HK-2 (cell line): Measurements from ENCODE around the gene IGFL4.
A peak's percentile ranks its signal among the peaks of the same experiment; 100 is the strongest.
"Not testable (repeated sequence)": the region's sequence is repeated elsewhere in the genome, so short reads cannot be mapped to it uniquely, and the experiment has no call there.

Source experiments
- DNase-seq: peaks from one replicate; pipeline ENCODE4 v3.0.0-alpha.2; 2018; ENCODE audit not compliant: unreplicated experiment

The IGFL4 gene

DNA sequence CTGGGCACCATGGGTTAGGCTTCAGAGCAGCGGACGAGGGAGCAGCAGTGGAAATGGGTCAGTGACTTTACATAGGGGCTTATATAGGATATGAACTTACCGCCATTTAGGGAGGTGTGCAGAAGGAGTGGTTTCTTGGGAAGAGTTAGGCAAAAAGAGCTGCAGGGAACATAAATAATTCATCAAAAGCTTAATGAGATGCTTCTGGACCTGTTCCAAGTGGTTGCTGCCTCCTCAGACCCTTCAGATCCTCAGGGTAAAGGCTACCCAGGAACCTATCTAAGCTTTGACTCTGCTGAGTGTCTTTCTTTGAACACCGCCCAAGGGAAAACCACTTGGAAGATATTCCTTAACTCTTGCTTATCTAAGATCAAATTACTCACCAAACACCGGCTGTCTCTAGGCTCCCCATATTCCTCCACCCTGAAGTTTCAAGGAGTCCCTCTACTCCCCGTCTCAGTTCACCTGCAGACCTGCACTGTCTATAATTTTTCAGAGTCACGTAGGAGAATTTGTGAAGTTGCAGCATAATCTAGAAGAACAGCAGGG is at the start of gene IGFL4:
Gene IGFL4 (minus strand): TSS at position 51 of the 549 bp plus-strand sequence. CDS start 40 bp downstream, at position 11.
- no peak for DNase-seq

DNA sequence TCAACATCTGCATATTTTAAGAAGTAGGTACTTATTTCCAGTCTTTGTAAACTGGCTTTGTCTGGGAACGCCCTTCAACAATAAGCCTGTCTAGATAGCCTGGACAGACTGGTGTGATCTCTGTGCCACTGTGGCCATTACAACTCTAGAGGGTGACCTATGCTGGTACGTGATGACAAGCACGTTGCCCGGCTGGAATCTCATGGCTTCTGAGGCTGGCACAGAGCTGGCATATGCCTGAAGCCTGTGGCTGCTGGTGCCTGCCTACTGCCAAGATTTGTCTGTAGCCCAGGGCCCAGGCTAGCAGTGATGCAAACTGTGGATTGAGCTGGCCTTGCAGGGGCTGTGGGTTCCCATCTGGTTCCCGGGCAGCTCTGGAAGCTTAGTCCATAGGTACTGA is 49.6 kb upstream of the IGFL4 start:
- DNase-seq = no peak

DNA sequence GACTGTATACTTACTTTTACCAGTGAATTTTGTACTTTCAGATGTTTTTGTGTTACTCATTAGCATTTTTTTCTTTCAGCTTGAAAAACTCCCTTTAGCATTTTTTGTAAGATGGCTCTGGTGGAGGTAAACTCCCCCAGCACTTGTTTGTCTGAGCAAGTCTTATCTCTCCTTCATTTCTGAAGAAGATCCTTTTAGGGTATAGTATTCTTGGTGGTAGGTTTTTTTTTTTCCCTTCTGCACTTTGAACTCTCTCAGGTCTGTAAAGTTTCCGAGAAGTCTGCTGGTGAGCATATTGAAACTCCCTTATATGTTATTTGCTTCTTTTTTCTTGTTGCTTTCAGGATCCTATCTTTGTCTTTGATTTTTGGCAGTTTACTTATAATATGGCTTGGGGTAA is 48.6 kb upstream of the IGFL4 start:
- DNase-seq = no peak

DNA sequence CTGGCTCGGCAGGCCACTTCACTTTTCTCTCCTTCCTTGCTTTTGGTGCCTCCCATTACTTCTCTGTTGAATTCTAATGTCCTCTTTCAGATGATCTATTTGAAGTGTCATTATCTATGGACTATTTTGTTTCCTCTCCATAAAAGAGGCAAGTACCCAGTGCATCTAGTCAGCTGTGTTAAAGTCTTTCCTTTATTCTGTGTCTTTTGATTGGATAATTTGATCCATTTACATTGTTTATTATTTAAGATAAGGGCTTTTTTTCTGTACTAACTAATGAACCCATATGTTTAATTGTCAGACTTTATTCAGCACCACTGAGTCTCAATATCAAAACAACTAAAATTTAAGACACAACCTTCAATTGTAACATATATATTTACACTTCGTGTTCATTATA is 47.3 kb upstream of the IGFL4 start:
- no peak for DNase-seq

DNA sequence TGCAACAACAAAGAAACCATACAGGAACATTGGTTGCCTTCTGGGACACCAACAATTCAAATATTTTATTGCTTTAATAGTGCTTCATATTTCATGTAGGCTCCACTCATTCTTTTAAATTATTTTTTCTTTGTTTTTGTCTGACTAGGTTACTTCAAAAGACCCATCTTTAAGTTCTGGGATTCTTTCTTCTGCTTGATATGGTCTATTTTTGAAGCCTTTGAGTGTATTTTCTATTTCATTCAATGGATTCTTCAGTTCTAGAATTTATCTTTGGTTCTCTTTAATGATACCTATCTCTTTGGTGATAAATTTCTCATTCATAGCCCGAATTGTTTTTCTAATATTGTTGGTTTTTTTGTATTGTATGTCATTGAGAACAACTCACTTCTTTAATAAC is 45.1 kb upstream of the IGFL4 start:
- DNase-seq = no peak

DNA sequence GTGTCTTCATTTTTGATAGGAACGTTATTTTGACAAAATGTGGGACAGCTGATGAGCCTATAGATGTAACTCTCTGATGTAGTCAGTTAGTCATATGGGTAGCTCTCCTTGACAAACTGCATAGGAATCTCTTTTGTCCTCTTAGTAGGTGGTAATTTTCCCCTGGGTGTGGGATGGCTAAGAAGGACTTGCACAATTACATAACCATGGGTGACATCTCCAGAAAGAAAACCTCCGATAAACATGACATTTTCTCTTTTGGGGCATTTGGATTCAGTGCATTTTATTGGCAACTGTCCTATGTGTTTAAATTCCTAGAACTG is 41.9 kb upstream of the IGFL4 start:
- no peak for DNase-seq

DNA sequence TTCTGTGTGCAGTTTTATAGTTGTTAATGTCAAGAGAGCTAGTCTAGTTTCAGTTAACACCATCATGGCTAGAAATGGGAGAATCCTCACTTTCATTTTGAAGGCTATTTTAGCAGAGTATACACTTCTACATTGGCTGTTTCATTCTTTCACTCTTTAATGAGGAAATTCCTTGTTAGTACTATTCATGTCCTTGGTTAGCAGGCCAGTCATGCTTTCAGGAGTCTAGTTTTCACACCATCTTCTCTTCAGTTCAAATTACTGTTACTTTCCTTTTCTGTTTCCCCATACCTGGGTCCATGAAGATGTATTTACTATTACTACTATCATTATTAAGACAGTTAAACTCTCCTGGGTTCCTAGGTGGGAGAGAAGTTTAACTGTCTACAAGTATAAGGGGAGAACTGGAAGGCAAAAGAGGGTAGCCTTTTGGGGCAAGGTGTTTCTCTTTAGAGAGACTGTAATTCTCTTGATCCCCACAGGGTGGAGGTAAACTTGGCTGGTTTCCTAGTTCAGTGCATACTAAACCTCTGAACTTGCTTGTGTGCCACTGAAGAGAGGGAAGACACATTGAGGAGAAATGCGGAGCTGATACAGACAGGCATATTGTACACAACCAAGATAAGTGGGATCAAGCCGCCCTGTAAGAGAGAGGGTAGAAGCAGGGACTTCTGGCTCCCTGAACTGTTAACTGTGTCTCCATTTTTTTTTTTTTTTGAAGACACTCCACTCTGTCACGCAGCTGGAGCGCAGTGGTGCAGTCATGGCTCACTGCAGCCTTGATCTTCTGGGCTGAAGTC is 41.3 kb upstream of the IGFL4 start:
- DNase-seq = no peak

DNA sequence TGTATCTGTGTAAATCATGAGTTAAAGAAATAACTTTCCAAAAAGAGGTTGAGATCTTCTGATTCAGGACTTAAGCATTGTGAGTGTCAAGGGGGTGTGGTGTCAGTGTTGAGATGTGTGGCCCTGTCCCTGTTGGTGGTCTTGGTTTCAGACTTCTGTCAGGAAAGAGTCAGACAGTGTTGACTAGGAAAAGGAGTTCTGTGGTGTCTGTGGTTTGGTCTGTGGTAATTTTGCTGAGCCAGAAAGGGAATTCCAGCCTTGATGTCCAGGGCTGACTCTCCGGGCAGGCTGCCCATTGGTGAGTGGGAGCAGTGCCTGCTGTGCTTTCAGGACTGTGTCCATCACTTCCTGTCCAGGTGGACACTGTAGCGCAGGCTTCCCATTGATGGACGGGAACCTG is 39.8 kb upstream of the IGFL4 start:
- peak; percentile 85 for DNase-seq

DNA sequence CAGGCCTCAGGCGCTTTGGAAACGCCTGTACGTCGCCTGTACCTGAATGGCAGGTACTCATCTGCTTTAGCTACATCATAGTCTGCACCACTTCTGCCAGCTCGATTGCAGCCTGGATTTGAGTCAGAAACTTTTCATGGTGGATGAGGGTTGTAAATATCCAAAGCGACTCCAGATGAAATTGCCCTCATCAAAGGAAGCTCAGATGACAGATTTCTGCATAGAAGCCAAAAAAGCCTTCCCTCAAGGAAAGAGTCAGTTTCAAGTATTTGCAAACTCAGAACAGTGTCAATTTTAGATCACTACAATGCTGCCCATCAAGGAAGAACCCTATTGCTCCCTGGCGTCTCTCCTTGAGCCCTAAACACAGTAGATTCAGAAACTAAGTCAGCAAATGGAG is 38.8 kb upstream of the IGFL4 start:
- no peak for DNase-seq

DNA sequence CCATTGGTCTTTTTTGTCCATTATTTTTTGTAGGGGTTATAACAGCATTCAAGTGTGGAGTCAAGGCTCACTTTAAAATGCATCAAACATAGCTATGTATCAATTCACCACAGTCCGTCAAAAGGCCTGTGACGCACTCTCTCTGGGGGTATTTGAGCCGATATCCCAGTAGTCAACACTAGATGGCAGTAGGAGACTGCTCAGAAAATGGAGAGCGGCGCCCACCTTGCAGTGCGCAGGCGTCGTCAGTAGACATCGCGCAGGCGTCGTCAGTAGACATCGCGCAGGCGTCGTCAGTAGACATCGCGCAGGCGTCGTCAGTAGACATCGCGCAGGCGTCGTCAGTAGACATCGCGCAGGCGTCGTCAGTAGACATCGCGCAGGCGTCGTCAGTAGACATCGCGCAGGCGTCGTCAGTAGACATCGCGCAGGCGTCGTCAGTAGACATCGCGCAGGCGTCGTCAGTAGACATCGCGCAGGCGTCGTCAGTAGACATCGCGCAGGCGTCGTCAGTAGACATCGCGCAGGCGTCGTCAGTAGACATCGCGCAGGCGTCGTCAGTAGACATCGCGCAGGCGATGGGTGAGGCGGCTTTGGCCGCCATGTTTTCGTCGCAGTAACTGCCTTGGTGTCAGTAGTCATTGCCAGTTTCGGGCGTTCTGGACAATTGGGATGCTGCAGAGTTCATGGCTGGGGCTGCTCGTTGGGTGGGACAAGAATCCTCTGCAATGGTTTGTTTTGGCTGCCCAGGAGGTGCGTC is 38.0 kb upstream of the IGFL4 start:
- DNase-seq = not testable (repeated sequence)

DNA sequence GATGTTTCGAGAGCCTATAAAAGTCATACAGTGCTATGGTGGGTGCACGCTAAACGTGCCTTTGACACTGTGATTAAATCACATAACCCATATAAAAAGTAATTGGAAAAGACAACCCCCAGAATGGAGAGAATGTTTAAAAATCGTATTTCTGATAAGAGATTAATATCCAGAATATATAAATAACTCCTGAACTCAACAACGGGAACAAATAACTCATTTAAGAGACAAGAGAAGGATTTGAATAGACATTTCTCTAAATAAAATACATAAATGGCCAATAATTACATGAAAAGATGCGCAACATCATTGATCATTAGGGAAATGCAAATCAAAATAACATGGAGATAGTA is 37.0 kb upstream of the IGFL4 start:
- DNase-seq = no peak

DNA sequence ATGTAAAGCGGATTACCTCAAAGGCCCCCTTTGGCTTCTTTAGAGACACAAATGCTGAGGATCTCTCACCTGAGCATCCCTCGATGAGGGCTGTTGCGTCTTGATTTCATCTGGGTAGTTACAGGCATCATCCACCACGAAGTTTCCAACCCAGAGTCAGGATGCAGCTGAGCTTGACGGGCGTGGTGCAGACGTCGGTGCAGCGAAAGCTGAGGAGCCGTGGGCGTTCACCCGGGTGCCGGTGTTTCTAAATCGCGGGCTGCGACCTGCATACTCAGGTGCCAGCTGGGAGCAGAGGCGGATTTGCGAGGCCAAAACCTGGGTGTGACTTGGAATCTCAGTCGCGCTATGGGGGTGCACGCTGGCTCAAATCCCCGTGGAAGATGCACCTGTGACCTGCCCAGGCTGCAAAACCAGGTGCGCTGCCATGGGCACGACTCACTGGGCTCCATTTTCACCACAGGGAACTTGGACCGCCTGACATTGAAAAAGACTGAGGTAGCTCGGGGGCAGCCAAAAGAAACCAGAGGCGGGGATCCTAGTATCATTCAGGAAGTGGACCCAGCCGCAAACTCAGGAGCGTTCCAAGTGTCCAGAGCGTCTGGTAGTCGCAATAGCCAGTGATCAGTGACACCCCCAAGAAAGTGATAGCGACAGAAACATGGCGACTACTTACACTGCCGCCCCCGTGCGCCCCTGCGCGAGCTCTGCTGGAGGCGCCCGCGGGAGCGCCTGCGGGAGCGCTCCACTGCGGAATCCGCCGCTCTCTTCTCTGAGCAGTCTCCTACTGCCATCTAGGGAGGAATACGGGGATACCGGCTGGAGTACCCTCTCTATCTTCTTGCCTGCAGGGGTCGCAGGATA is 36.4 kb upstream of the IGFL4 start:
- DNase-seq = peak; percentile 47

DNA sequence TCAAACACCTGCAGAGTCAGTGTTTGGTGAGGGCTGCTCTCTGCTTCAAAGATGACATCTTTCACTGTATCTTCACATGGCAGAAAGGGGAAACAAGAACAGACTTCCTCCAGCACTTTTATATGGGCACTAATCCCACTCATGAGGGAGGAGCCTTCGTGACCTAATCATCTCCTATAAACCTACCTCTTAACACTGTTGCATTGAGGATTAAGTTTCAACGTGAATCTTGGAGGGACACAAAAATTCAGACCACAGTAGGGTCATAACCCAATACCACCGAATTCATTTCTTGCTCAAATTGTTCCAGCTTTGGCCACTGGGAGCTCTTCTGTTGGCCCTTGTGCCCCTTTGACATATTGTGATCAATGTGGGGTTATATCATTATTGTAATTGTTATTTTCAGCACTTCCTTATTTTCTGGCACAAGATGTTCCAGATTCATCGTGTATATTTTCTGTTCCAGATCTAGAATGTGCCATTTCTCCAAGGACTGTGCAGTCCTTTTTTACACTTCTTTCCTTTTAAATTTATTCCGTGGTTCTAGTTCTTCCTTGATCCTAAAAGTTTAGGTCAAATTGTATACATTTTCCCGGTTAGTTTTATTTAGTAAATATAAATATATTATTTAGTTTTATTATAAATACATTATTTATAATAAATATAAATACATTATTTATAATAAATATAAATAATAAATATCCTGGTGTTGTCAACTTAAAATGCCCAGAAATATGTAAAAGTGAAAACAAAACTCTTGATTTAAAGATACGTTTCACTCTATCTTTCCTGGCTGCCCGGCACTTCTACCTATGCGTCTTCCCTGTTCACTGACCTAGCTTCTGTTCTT is 35.5 kb upstream of the IGFL4 start:
- DNase-seq = no peak

DNA sequence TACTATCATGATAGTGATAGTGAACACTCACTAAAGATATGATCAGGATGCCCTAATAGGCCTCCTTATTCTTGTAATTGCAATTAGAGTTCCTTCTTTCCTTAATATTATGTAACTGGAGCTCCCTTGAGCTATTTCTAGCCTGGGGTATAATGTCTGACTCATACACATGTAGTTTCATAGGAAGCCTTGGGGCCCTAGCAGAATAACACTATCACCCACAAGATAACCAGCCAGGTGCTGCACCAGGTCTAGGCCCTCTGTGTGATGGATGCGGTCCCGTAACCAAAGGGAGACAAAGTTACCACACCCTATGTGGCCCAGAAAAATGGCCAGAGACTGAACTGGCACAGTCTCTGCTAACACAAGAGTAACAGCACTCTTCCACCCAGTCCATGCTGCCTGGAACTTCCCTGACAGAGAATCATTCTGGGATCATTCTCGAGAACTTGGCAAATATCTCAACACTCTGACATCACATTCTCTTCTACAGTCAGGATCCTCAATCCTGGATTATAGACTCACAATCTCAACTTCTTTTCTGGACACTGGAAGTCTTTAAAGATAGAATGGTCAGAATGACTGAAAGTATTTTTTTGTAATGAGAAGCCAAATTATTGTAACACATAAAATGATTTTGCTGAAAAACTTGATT is 32.6 kb upstream of the IGFL4 start:
- DNase-seq = no peak

DNA sequence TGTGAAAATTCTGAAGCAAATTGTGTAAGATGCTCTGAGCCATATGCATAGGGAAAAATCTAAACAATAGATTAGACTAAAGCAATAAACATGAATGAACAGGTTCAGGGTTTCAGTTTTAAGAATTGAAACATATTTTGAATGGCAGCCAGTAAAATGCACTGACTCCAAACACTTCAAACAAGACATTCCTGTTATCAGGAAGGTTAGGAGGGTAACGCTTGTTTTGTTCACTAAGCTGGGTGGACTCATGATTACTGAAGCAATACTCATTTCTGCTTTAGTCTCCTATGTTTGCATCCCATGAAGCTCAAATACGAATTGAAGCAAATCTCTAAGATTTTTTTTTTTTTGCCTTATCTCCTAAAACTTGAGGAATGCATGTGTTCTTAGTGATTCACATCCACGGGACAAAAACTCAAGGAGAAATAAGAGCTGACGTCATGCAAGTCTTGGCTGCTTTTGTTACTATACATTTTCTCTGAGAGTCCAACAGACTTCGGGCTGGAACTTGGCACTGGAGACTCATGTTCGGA is 29.1 kb upstream of the IGFL4 start:
- DNase-seq = no peak

DNA sequence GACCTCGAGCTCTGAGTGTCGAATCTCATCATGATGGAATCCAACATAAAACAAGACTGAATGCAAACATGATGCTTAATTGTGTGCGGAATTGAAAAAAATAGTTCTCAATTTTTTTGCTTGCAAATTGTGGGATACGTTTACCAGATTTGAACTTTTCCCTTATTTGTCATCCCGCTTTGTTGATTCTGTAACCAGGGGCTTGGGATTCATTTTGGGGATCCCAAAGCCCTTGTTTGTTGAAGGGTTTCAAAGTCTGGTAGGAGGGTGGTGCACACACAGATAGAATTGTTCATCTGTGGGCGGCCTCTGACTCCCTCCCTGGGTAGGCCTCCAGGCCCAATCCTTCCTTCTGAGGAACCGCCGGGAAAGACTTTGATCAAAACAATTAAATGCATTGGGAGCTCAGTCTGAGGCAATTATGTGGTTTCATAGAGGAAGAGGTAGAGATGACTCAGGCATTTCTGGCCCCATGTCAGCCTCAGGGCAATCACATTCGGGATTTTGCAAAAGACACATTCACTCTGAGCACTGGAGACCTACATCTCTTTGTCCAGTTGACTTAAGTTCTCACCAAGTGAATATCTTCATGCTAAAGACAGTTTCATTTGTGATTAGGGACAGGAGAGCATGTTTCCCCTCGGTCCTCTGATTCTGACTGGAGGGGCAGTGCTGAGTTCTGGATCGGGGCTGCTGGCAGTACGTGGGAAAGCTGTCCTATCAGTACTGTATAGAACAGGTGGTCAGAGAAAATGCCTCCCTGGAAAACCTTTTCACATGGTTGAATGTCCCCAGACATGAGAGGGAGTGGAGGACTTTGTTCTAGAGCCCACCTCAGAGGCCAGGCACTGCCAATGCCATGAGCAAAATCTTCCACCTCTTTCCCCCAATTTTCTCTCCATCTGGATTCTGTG is 27.8 kb upstream of the IGFL4 start:
- no peak for DNase-seq

DNA sequence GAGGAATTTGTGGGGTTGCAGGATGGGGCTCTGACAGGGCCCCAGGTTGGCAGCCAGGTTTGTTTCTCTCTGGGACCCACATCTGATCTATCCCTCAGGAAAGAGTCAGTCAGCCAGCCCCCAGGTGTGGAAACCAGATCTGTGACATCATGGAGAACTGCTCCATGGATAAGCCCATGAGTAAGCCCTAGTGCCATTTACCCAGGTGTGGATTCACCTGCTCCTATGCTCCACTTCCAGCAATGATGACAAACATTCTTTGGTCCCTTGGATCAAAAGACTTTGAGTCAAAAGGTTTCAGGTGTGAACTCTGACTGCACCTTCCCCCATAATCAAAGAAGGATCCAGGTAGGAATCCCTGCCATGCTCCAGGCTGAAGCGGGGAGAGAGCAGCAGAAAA is 26.9 kb upstream of the IGFL4 start:
- DNase-seq = no peak

DNA sequence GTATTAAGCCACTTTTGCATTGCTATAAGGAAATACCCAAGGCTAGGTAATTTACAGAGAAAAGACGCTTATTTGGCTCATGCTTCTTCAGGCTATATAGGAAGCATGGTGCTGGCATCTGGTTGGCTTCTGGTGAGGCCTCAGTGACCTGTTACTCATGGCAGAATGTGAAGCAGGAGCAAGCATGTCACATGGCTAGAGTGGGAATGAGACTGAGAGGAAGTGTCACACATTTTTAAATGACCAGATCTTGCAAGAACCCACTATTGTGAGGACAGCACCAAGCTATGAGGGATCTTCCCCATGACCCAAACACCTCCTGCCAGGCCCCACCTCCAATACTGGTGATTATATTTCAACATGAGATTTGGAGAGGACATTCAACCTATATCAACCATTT is 25.7 kb upstream of the IGFL4 start:
- no peak for DNase-seq

DNA sequence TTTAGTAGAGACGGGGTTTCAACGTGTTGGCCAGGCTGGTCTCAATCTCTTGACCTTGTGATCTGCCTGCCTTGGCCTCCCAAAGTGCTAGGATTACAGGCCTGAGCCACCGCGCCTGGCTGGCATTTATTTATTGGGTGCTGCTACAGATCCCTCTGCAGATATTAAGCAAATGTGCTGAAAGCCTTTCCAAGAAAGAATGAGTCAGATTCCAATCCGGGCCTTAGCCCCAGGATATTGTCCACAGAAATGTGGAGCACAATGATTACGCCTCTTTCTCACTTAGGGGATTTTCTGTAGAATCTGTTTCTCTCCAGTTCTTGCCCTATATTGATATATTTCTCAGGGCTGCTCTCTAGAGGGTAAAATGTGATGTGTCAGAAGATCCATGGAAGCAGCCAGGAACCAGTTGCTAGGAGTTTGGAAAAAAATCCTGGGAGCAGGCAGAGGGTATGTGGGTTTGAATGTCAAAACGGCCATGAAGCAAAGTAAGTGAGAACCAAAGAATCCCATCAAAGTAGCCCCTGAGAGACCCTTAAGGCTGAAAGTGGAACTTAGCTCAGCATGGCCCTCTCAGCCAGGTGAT is 24.8 kb upstream of the IGFL4 start:
- DNase-seq = no peak
